GM19193 (cell line): ENCODE data around the gene ARHGAP15.

Source experiments
- POLR2A ChIP-seq: IDR thresholded peaks from 4 replicates; pipeline ENCODE4 v1.6.1; 2011; ENCODE audit not compliant: insufficient read depth, insufficient read length; ENCODE audit errors: extremely low read depth

Gene ARHGAP15

GRCh38 chr2:143480601-143481236 lies 351.5 kb downstream of the ARHGAP15 start:
- TF ChIP-seq POLR2A = no peak

GRCh38 chr2:143481237-143481623 lies 352.0 kb downstream of the ARHGAP15 start:
- TF ChIP-seq POLR2A = no peak

DNA sequence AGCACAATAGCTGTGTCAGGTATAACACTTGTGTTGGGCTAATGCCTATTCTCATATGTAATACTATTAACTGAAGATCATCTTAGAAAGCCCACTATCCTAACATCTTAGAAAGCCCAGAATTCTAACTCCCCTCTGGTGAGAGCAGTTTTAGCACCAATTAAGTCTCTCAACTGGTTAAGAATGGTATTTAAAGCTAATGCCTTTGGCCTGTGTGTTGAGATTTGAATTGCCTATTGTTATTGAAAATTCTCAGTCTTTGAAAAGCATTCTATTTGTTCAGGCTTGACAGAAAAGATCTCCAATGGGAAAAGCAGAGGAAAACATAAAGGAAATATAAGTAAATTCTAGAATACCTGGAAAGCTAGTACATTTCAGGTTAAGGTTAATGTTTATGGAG lies 352.5 kb downstream of the ARHGAP15 start:
- TF ChIP-seq POLR2A = no peak

DNA sequence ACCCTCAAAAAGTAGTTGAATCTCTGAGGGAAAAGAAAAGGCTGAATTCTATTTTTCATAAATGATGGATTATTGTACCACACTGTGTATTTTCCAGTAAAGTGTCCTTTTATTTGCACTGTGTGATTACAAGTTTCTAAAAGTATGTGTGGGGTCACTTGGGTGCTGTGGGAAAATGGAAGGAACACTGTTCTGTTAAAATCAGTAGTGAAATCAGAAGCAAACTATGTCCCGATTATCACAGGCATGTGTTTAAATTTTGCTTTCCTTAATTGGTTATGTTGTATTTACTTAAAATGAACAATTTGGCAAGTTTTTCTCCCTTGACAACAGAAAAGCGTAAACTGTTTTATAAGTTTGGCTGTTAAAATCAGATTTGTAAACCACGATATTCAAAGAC lies 353.1 kb downstream of the ARHGAP15 start:
- no peak for TF ChIP-seq POLR2A

- no peak for TF ChIP-seq POLR2A
Measured at GRCh38 chr2:143482771-143483170, 353.6 kb downstream of the ARHGAP15 start.

- TF ChIP-seq POLR2A = no peak
Measured at GRCh38 chr2:143486976-143487375, 357.8 kb downstream of the ARHGAP15 start.

GRCh38 chr2:143489145-143489544 lies 359.9 kb downstream of the ARHGAP15 start:
- no peak for TF ChIP-seq POLR2A

GRCh38 chr2:143491131-143491530 lies 361.9 kb downstream of the ARHGAP15 start:
- TF ChIP-seq POLR2A = no peak

GRCh38 chr2:143493339-143493738 lies 364.1 kb downstream of the ARHGAP15 start:
- no peak for TF ChIP-seq POLR2A

DNA sequence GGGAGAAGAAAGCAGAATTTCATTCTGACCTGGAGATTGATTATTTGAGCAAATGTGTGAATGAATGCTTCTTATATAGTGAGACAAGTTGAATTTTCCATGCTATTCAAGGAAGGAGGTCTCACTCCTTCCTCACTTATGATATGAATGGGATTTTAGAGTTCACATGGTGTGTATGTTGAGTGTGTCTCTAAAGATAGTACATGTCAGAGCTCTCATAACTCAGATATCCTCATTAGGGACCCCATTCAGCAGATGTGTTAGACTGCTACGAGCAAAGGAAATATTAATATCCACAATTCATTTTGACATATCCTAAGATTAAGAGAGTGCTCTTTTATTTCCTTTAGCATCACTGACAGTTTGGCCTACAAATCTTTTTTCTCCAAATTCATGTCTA lies 368.5 kb downstream of the ARHGAP15 start:
- no peak for TF ChIP-seq POLR2A

DNA sequence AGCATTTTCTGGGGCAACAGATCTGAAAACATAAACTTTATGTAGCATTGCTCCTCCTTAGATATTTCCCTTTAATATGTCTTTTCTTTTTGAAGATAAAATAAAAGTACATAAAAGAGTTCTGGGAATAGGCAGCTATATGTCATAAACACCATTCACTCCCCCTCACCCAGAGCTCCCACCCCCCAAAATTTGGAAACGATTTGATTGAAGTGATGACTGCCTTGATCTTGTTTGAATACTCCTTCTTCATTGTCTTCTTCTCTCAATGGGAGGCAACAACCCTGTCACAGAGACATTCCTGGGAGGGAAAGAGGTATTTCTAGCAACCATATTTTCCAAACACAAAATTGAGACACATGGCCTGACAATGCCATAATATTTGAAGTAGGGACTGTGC lies 369.3 kb downstream of the ARHGAP15 start:
- TF ChIP-seq POLR2A = no peak

DNA sequence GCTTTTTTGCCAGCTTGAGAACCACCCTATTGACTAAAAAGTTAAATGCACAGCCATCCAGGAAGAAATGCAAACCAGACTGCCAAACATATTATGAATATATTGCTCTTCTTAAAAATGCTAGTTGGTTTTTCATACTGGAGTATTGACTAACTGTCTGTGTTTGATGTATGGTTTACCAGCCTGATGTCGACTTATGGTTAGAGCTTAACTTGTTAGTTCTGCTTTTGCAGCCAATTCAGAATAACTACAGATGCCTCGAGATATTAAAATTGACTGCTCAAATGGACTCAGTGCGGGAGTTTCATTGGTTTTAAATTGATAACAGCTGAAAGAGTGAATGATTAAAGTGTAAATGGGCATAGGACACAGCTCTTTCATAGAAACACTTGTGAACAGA lies 369.8 kb downstream of the ARHGAP15 start:
- TF ChIP-seq POLR2A = no peak

- no peak for TF ChIP-seq POLR2A
Measured at GRCh38 chr2:143501106-143501676, 372.0 kb downstream of the ARHGAP15 start.

- TF ChIP-seq POLR2A = no peak
Measured at GRCh38 chr2:143503280-143503679, 374.1 kb downstream of the ARHGAP15 start.

DNA sequence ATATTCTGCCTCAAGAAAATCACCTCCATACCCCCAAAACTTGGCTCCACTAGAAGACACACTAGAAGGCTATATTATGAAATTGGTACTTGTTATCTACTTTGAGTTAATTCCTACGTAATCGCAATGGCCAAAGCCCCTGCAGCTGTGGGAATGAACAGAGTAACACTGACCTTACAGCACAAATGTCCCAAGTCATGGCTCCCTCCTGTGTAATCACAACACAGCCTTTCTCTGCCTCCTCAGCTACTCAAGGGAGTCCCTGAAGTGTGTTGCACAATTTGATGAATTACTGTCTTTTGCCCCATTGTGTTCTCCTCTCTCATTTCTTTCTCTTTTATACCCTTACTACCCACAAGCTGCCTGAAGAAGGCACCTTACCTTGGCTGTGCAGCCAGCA lies 375.2 kb downstream of the ARHGAP15 start:
- TF ChIP-seq POLR2A = no peak

DNA sequence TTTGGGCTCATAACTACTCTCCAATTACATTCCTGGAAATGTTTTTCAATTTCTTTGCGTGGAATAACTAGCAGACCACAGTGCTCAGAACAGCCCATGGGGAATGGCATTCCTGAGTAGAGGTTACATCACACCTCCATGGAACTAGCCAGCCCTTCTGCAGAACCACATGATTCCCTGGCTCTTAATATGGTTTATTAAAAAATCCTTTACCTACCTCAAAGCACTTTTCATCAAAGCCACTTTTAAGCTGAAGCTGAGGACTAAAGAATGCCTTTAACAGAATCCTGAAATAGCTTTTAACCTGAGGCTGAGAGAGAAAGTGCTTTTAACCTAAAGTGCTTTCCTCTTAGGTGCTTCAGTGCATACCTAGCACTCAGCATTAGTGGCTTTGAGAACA lies 376.3 kb downstream of the ARHGAP15 start:
- TF ChIP-seq POLR2A = no peak

DNA sequence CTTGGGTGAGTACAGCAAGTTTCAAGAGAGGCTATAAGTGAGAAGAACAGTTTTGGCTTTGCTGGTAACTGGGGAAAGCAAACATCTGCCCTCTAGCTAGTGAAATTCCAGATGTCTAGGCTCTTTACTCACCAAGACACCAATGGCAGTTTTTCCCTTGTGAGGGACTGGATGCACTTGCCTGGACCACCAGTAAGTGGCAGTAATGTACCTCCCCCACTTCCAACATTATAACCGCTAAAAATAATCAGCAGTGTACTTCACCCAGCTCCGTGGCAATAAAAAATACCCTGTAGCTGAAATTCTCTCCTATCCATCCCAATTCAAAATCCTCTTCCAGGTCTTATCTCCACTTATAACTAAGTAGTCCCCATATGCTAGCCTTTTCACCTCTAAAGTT lies 383.9 kb downstream of the ARHGAP15 start:
- TF ChIP-seq POLR2A = no peak

- TF ChIP-seq POLR2A = no peak
Measured at GRCh38 chr2:143514413-143514812, 385.2 kb downstream of the ARHGAP15 start.

GRCh38 chr2:143515318-143515717 lies 386.1 kb downstream of the ARHGAP15 start:
- no peak for TF ChIP-seq POLR2A
